COLO668 (cell line): ENCODE measurements around the gene PRSS2.
"Not testable (repeated sequence)": the region's sequence is repeated elsewhere in the genome, so short reads cannot be mapped to it uniquely, and the experiment has no call there.

Experiments used
- DNase-seq: peaks from one replicate; lab custom pipeline; 2025; ENCODE audit not compliant: unreplicated experiment; lab: John Stamatoyannopoulos, UW

The PRSS2 gene

DNA sequence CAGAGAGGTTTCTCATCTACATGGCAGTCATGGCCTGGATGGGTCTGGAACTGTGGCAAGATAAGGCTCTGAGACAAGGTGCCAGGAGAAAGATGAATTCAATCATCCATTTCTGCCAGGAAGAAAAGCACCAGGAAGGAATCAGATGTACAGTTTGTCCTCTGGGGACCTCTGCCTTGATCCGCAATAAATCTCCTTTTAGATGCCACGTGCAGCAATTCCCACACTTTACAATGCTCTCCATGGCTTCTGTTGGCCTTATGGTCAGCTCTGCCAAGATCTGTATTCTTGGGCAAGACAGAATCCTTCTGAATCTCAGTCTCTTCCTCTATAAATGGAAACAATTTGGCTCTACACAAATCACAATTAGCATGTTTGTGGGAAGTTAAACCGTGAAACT is 12.5 kb upstream of the PRSS2 start:
- DNase-seq: not testable (repeated sequence)

DNA sequence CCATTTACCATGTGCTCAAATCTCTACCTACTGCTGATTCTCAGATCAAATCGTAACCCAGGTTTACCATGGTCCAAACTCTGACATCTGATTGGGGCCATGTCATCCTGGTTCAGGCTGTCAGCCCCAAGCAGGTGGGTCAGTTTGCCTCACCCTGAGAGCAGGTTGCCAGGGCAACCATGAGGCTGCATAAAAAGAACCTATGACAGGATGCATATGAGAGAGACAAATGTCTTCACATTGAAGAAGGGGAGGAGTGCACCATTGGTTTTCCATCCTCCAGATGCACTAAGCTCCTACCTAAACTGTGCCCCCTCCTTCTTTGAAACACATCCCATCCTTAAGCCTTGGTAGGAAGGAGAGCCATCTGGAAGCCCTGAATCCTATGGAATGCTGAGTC is 11.3 kb upstream of the PRSS2 start:
- no peak for DNase-seq

DNA sequence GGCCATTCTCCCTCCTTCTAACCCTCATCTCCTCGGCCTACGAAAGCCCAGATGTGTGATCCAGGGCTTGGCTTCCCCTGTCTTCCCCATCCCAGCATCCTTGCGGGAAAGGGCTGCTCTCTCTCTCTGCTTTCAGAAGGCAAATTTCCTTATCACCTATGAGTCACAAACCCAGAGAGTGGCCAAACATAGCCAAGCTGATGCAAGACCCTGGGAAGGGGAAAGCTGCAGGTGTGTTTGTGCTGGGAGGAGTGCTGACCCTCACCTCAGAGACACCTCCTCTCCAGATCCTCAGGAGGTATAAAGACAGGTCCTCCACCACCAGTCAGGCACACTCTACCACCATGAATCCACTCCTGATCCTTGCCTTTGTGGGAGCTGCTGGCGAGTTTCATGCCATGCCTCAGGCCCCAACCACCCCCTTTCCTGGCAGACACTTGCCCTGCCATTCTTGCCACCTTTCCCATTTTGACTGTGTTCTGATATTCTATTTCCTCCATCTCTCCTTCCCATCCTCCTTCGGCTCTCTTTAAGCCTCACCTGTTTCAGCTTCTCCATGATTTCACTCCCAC is 10.6 kb upstream of the PRSS2 start:
- no peak for DNase-seq

GRCh38 chr7:142761606-142762005 is 9.2 kb upstream of the PRSS2 start:
- not testable (repeated sequence) for DNase-seq

GRCh38 chr7:142762104-142762503 is 8.7 kb upstream of the PRSS2 start:
- no peak for DNase-seq

DNA sequence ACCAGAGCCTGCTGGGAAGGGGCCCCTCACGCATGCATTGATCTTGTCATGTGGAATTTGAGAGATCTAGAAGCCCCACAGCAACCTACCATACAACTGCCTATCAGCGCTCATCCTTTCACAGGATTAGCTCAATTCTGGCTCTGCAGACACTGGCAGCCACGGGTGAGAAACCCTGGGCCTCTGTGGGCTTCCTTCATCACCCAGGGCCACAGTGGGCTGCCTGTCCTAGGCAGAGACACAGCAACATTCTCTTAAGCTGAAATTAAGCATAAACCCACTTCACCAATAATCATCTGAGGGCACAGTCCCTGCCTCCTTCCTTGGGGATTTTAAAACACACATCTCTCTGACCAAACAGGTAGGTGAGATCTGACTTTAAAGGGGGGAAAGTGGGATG is 3.3 kb upstream of the PRSS2 start:
- no peak for DNase-seq

DNA sequence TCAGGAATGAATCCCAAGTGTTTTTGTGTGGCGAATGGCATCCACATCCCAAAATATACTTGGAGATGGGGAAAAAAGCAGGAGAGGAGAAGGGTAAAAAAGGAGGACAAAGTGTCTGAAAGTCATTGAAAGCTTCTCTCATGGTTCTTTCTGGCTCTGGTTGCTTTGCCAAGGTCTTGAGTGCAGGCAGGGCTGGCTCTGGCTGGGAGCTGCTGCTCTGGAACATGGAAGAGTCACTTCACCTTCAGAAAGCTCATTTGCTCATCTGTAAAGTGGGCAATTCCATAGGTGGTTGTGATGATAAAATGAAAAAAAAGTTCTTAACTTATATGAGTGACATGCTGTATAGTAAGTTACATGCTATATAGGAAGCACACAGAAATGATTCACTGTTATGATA is 2.9 kb upstream of the PRSS2 start:
- DNase-seq: no peak

DNA sequence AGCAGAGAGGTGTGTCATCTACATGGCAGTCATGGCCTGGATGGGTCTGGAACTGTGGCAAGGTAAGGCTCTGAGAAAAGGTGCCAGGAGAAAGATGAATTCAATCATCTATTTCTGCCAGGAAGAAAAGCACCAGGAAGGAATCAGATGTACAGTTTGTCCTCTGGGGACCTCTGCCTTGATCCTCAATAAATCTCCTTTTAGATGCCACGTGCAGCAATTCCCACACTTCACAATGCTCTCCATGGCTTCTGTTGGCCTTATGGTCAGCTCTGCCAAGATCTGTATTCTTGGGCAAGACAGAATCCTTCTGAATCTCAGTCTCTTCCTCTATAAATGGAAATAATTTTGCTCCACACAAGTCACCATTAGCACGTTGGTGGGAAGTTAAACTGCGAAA is 1.9 kb upstream of the PRSS2 start:
- DNase-seq: not testable (repeated sequence)

- peak; percentile 37 for DNase-seq
Measured at GRCh38 chr7:142771353-142771723, 568 bp downstream of the PRSS2 start.

- no peak for DNase-seq
Measured at GRCh38 chr7:142772051-142772450, 1.3 kb downstream of the PRSS2 start.

GRCh38 chr7:142772673-142773072 is 1.9 kb downstream of the PRSS2 start:
- DNase-seq: no peak

DNA sequence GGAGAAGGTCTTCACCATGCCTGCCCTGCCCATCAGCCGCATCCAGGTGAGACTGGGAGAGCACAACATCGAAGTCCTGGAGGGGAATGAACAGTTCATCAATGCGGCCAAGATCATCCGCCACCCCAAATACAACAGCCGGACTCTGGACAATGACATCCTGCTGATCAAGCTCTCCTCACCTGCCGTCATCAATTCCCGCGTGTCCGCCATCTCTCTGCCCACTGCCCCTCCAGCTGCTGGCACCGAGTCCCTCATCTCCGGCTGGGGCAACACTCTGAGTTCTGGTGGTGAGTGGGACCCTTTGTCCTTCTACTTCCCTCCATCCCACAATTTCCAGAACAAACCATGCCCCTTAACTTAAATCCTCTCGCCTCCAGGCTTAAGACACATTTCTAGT is 2.5 kb downstream of the PRSS2 start:
- DNase-seq: no peak

DNA sequence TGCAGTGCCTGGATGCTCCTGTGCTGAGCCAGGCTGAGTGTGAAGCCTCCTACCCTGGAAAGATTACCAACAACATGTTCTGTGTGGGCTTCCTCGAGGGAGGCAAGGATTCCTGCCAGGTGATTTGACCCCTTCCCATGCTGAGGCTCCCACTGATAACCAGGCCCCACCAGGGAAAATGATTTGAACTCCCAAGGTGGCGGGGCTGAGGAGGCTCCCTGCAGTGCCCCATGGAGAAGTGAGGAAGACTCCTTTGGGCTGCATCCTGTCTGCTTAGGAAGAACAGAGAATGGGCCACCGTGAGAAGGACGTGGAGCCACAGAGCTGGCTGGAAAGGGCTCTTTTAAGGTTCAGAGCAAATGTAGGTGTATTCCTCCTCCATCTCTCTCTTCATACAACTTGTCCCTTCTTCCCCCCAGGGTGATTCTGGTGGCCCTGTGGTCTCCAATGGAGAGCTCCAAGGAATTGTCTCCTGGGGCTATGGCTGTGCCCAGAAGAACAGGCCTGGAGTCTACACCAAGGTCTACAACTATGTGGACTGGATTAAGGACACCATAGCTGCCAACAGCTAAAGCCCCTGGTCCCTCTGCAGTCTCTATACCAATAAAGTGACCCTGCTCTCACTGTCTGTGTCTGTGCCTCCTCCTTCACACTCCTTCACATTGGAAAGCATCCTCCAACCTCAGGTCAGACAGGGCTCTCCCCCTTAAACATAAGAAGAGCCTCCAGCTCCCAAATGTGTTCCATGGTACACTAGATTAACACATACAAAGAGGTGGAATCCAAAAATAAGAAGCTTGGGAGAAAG is 3.4 kb downstream of the PRSS2 start:
- no peak for DNase-seq

GRCh38 chr7:142774826-142775225 is 4.1 kb downstream of the PRSS2 start:
- no peak for DNase-seq

DNA sequence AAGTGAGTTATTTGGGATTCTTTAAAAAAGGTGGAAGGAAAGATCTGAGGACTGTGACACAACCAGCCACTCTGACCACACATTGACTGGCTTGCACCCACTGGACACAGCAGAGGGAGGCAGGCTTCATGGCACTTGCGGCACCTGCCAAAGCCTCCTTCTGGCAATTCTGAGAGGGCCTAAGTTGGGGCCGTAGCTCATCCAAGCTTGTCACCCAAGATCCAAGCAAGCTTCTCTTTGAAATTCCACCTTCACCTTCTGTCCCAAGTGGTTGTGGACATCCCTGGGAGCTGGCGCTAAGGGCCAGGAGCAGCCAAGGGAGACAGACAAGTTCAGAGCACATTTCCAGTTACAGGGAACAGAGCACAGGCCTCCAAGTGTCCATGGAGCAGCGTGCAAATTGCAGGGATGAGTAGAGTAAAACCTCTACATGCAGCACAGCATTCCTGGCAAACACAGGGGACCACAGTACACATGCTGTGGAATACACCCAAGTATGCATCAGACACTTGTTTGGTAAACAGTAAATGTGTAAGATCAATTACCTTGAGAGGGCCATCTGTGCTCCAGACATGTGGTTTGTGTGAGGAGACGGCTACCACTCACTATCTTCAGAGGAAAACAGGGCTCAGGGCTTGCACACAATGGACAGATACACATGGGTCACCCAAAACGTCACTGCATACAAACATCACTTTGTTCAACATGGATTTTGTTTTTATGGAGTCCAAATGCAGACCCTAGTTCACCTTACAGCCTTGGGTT is 4.8 kb downstream of the PRSS2 start:
- DNase-seq: not testable (repeated sequence)

GRCh38 chr7:142776206-142776844 is 5.6 kb downstream of the PRSS2 start:
- no peak for DNase-seq

DNA sequence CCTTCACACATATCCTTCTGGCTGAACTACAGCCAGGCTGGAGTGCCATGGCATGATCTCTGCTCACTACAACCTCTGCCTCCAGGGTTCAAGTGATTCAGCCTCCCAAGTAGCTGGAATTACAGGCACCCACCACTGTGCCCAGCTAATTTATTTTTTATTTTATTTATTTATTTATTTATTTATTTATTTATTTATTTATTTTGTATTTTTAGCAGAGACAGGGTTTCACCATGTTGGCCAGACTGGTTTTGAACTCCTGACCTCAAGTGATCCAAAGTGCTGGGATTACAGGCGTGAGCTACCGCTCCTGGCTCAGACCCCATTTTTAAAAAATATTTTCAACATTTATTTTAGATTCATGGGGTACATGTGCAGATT is 6.1 kb downstream of the PRSS2 start:
- not testable (repeated sequence) for DNase-seq

DNA sequence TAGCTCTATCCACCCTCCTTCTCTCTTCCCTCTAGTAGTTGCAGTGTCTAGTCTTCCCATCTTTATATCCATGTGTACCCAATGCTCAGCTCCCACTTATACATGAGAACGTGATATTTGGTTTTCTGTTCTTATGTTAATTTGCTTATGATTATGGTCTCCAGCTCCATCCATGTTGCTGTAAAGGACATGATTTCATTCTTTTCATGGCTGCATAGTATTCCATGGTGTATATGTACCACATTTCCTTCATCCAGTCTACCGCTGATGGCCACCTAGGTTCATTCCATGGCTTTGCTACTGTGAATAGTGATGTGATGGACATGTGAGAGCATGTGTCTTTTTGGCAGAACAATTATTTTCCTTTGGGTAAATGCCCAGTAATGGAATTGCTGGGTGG is 6.5 kb downstream of the PRSS2 start:
- DNase-seq: no peak

DNA sequence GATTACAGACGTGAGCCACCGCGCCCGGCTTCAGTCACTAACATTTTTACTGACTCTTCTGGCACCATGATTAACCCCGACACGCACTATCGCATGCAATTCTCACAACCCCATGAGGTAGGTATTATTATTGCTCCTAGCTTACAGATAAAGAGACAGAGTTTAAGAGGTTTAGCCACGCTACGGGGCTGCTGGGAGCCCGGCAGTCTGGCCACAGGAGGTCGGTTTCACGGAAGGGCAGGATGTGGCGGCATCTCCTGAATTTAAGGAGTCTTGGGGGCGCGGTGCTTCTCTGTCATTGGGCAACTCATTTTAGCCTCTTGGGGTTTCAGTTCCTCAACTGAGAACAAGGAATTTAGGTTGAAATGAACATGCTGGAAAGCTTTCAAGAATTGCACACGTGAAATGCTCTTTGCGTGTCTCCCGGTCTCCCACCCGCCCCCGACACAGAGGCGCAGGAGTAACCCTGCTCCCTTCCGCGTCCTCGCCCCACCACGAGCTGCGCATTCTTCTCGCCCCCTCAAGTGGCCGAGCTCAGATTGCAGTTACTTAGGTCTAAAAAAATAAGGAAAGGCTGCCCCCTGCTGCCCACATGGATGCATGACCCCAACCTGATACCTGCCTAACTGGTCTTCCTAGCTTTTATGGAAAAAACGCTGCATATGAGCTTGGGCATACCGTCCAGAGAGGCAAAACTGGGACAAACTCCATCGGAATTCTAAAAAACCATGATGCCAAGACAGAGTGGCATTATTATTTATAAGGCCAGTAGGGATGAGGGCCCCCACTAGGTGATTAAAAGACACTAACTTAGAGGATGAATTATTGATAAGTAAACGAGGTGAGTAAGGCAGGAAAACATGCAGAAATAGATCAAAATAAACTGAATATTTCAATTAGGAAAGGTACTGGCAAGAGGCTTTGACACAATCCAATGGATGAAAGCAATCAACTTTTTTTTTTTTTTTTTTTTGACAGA is 12.4 kb downstream of the PRSS2 start:
- peak; percentile 84 for DNase-seq

DNA sequence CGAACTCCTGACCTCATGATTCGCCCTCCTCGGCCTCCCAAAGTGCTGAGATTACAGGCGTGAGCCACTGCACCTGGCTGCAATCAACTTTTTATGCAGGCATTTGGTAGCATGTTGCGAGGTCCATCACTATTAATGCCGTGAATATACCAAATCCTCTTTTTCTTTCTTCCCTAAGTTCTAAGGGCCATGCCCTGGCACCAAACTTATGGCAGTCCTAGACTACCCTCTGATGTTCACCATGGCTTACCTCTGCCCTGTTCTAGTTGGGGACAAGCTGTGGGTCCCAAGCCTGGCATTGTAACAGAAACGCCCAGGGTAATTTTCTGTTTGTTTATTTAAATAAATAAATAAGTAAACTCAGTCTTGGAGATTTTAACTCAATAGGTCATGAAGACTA is 13.3 kb downstream of the PRSS2 start:
- DNase-seq: no peak

DNA sequence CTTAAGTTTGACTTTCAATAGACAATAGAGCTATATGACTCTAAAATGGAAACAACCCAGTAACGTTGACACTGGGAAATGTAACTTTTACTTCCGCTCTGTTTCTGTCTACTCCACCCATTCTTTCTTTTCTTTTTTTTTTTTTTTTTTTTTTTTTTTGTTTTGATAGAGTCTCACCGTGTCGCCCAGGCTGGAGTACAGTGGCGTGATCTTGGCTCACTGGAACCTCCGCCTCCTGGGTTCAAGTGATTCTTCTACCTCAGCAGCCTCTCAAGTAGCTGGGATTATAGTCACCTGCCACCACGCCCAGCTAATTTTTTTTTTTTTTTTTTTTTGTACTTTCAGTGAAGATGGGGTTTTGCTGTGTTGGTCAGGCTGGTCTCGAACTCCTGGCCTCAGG is 13.9 kb downstream of the PRSS2 start:
- DNase-seq: no peak
